Kidney glomerular epithelial cell (primary cell): ENCODE results near the gene TSPO.
"Not testable (repeated sequence)": the region's sequence is repeated elsewhere in the genome, so short reads cannot be mapped to it uniquely, and the experiment has no call there.

Experiments
- DNase-seq: peaks from one replicate; lab custom pipeline; 2025; lab: John Stamatoyannopoulos, UW

The TSPO gene

DNA sequence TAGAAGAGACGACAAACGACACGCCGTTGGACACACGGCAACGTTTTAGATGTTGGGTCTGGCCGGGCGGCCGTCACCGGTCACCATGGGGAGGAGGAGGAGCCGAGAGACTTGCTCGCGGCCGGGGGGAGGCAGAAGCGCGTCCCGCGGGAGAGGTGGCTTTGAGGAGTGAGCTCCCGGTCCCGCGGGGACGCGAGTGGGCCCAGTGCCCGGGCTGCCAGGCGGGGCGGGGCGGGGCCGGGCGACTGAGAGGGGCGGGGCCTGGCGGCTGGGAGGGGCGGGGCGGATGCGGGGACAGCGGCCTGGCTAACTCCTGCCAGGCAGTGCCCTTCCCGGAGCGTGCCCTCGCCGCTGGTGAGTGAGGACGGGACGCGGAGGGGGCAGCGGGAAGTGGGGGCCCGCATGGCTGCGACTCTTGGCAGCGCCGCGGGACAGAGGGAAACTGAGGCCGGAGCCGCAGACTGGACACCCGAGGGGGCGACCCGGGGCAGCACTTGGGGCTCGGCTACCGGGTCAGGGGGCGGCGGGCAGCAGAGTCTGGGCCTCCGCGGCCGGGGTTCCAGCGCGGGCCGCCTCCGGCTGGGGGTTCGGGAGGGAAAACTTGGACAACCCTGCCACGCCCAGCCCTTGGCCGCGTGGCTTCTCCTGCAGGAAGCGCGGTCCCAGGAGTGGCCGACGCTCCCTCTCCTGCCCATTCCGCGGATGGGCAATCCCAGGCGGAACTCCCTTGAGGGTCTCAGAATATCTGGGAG, at the start of gene TSPO:
Gene TSPO (plus strand): TSS at position 309 of the 752 bp plus-strand sequence. CDS start 7,680 bp downstream, outside the sequence.
- peak; percentile 18 for DNase-seq

GRCh38 chr22:43104056-43104625, 47.2 kb upstream of the TSPO start:
- DNase-seq: peak; percentile 38

- DNase-seq: not testable (repeated sequence)
Measured at GRCh38 chr22:43104950-43105349, 46.4 kb upstream of the TSPO start.

GRCh38 chr22:43106302-43106701, 45.1 kb upstream of the TSPO start:
- DNase-seq: no peak

DNA sequence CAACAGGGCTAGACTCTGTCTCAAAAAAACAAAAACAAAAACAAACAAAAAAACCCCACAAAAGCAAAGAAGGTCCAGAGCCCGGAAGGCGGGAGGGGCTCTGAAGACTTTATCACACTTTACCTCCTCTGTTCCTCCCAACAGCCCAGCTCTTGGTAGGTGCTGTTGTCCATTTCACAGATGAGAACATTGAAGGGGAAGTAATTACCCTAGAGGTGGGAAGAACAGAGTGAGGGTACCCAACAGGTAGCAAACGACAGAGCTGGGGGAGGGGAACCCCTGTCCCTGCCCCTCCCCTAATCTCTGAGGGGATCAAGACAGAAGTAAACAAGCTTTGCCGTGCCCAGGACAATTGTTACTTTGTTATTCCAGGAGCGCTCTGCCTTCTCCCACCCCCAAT, 41.8 kb upstream of the TSPO start:
- DNase-seq: no peak

GRCh38 chr22:43109921-43110443, 41.4 kb upstream of the TSPO start:
- DNase-seq: no peak

DNA sequence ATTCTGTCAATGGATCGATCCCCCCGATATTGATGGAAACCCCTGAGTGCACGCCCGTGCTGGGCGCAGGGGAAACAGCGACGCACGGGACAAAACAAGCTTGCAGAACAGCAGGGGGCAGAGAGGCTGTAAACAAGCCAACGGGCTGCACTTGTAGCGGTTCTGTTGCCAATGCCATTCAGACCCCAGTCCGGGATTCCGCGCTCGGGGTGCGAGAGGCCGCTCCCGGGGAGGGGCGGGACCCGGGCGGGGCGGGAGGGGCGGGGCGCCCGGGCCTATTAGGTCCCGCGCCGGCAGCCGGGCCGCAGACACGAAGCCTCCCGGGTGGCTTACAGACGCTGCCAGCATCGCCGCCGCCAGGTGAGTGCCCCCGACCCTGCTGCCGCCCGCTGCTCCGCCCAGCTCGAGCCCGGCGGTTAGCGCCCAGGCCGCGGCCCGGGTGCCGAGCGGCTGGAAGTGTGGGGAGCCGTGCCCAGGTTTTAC, 40.9 kb upstream of the TSPO start, which contains the start of gene BIK:
Gene BIK (plus strand): TSS at position 307 of the 483 bp plus-strand sequence. CDS start 13,273 bp downstream, outside the sequence.
- DNase-seq: no peak

GRCh38 chr22:43110927-43111623, 40.3 kb upstream of the TSPO start:
- DNase-seq: no peak

DNA sequence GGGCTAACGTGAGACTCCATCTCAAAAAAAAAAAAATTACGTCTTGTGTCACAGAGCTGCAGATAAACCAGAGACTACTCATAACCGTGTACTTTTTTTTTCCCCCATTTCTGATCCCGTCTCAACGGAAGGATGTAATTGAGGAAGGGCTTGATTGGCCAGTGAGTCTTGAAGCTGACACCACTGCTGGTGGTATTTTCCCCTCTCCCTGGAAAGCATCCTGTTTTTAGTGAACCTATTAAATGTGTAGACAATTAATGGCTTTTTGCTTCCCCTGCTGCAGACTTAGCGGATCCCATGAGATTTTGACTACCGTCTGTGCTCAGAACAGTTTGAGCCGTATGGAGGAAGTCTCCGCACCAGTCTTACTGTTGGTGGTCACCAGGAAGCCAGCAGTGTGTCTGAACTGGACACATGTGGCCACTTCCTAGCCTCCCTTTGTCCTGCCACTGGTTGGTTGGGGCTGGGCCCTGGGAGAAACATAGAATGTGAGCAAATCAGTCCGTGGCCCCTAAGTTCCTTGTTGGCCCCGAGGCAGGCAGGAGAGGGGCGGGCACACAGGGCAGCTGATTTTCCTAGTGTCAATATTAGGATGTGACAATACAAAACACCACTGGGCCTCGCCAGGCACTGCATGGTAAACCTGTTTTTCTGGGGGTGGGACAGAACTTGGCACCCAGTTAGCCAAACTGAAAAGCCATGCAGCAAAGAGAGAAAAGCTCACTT, 37.7 kb upstream of the TSPO start:
- DNase-seq: no peak

DNA sequence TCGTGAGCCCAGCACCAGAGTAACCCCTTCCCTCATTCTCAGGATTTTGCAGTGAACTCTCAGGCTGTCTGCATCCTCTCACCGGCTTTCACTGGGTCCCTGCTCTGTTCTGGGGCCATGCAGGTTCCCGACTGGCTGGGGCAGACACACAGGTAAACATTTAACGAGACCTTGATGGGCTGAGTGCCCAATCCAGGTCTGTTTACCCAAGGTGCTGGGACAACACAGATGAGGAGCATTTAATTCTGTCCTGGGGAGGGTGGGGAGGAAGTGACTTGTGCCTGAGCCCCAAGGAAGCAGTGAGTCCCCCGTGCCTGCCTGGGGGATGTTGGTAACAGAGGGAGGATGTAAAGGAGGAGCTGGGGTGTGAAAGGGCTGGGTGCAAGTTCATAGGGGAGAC, 36.4 kb upstream of the TSPO start:
- no peak for DNase-seq

GRCh38 chr22:43116932-43117331, 34.4 kb upstream of the TSPO start:
- DNase-seq: no peak

DNA sequence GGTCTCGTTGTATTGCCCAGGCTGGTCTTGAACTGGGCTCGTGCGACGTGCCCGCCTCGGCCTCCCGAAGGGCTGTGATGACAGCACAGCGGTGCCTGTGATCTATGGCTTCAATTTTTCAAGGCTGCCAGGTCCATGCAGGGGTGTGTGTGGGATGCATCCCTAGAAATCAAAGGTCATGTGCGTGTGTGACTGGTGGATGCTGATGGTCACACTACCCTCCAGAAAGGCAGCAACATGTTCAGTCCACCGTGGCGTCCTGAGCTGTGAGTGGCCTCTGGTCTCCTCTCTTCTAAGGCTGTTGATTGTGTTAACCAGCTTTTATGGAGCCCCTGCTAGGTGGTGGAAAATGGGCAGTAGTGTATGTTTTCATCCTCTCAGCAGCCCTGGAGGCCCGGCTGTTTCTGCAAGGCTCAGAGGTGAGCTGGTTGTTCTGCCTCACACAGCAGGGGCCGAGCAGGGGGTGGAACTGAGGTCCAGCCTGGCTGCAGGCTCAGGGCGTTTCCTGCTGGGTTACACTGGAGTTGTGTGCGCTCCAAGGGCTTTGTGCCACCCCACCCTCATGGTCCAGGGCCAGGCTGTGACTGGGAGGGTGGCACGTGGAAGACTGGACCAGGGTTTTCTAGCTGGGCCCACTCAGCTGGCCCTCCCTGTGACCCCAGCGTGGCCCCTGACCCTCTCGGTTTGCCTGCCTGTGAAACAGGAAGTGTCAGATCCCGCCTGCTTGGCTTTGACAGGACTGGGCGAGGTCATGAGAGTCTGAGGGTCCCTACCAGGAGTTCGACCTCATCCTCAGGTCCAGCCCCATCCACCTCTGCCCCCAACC, 33.1 kb upstream of the TSPO start:
- DNase-seq: no peak

GRCh38 chr22:43118953-43119458, 32.4 kb upstream of the TSPO start:
- DNase-seq: no peak

DNA sequence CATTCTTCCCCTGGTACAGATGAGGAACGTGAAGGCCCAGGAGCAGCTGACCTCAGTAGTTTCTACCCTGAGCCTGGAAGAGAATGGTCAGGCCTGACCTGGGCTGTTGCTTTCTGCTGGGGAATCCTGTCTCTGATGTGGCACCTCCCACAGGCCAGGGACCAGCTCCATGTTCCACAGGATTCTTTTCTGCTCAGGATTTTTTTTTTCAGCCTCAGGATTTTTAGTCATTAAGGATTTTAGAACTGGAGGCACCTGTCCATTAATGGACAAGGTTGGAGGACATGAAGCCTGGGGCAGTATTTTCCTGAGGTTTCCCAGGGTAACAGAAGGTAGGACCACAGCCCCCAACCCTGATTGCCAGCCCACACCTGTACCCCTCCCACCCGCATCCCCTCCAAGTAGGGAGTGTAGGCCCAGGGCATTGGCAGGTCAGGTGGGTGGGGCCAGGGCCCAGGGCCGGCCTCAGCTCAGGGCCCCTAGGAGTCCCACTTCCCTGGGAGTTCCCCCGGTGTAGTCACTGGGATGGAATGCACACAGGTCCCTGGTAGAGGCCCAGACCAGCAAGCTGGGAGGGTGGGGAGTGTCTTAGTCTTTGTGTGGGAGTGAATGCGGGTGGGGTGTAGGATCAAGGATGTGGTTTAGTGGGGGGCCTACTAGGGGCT, 24.7 kb upstream of the TSPO start:
- DNase-seq: peak; percentile 80

- no peak for DNase-seq
Measured at GRCh38 chr22:43127166-43127908, 24.0 kb upstream of the TSPO start.

DNA sequence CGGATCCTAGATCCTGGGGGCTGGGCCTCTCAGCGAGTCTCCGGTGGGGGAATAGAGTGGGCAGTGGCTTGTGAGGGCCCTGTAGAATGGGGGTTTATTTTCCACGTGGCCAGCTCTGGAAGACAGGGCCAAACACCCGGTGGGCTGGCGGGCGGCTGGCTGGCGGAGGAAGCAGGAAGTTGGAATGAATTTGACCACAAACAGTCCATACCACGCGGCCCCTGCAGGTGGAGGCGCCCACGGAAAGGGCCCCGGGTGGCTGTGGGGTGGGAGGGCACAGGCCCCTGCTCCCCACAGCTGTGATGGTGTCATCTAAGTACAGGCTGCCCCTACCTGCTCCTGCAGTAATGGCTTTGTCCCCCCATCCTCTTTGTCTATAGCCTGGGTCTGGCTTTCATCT, 23.2 kb upstream of the TSPO start:
- DNase-seq: no peak

GRCh38 chr22:43128928-43129424, 22.4 kb upstream of the TSPO start:
- DNase-seq: no peak

DNA sequence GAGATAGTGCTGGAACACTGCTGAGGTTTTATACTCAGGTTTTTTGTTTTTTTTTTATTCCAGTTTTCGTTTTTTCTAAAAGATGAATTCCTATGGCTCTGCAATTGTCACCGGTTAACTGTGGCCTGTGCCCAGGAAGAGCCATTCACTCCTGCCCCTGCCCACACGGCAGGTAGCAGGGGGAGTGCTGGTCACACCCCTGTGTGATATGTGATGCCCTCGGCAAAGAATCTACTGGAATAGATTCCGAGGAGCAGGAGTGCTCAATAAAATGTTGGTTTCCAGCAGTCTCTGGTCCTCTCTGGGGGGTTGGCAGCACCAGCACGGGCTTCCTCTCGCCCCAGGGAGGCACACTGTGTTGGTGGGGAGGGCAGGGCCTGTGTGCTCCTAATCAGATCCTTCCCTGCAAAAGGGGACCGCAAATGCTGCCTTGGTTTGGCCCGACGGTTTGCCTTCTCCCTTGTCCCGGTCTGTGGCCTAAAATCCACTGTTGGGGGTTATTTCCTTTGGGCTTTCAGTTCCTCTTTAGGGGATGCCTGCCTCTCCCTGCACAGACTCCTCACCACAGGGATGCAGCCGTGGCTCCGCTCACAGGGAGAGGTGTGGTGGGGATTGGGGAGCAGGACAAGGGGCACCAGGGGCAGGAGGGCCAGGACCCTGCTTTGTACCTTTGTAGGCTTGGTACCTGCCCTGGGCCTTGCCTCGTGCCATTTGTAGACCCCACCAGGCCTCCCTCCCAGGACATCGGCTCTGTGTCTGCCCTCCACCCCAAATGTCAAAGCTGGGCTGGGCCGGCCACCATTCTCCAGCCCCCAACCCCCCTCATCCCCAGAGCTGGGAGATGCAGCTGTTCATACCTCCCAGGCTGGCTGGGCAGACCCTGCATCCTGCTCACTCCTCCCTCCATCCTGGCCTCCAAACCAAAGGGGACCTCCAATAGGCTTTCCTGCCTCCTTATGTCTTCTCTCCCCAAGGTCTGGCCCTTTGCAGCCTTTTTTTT, 21.6 kb upstream of the TSPO start:
- DNase-seq: no peak
